T-helper 2 cell treated with Interferon-gamma antibody and Interleukin-4, amounts not matched to agents 5 μg/mL and 100 μg/mL, for 36 hours (primary cell): ENCODE measurements around the gene RAB35.

Source experiments
- DNase-seq: peaks from one replicate; pipeline ENCODE4 v3.0.0; 2021; ENCODE audit warnings: low spot score
- H3K27ac Mint-ChIP-seq: one replicate; pipeline ENCODE4 v1.8.0; 2021; ENCODE audit warnings: mild to moderate bottlenecking, mixed read lengths
- H3K27me3 Mint-ChIP-seq: one replicate; pipeline ENCODE4 v1.8.0; 2021; ENCODE audit warnings: low read depth, mixed read lengths
- H3K36me3 Mint-ChIP-seq: one replicate; pipeline ENCODE4 v1.8.0; 2021; ENCODE audit warnings: low read depth, mixed read lengths
- H3K4me1 Mint-ChIP-seq: one replicate; pipeline ENCODE4 v1.8.0; 2021; ENCODE audit warnings: low read depth, mixed read lengths
- H3K4me3 Mint-ChIP-seq: one replicate; pipeline ENCODE4 v1.8.0; 2022; ENCODE audit warnings: mild to moderate bottlenecking, moderate library complexity, mixed read lengths
- H3K9me3 Mint-ChIP-seq: one replicate; pipeline ENCODE4 v1.8.0; 2021; ENCODE audit warnings: mixed read lengths

The RAB35 gene

GRCh38 chr12:120141336-120141735, 24.8 kb upstream of the RAB35 start:
- Mint-ChIP-seq H3K36me3 (peaks cover 58% of the 10 kb centered on the region), H3K4me1 (no peaks in the 10 kb centered on the region), H3K9me3 (no peaks in the 10 kb centered on the region), H3K27me3 (no peaks in the 10 kb centered on the region), H3K4me3 (no peak overlapping the region), H3K27ac (no peak overlapping the region)
- no peak for DNase-seq

GRCh38 chr12:120140603-120141002, 24.1 kb upstream of the RAB35 start:
- DNase-seq = no peak
- H3K36me3 Mint-ChIP-seq = peaks cover 61% of the 10 kb centered on the region

GRCh38 chr12:120139958-120140357, 23.4 kb upstream of the RAB35 start:
- no peaks in the 10 kb centered on the region for H3K27me3 Mint-ChIP-seq
- no peaks in the 10 kb centered on the region for H3K4me1 Mint-ChIP-seq
- H3K9me3 Mint-ChIP-seq = no peaks in the 10 kb centered on the region
- H3K27ac Mint-ChIP-seq = no peak overlapping the region
- peaks cover 60% of the 10 kb centered on the region for H3K36me3 Mint-ChIP-seq
- H3K4me3 Mint-ChIP-seq = no peak overlapping the region
- DNase-seq = no peak

More at GRCh38 chr12:120140603-120141002, 24.1 kb upstream of the RAB35 start:
- H3K4me3 Mint-ChIP-seq = no peak overlapping the region
- no peaks in the 10 kb centered on the region for H3K9me3 Mint-ChIP-seq
- H3K27ac Mint-ChIP-seq = no peak overlapping the region
- no peaks in the 10 kb centered on the region for H3K27me3 Mint-ChIP-seq
- H3K4me1 Mint-ChIP-seq = no peaks in the 10 kb centered on the region

GRCh38 chr12:120138366-120138765, 21.8 kb upstream of the RAB35 start:
- no peak overlapping the region for H3K4me3 Mint-ChIP-seq
- no peaks in the 10 kb centered on the region for H3K27me3 Mint-ChIP-seq
- no peaks in the 10 kb centered on the region for H3K4me1 Mint-ChIP-seq
- peaks cover 61% of the 10 kb centered on the region for H3K36me3 Mint-ChIP-seq
- no peaks in the 10 kb centered on the region for H3K9me3 Mint-ChIP-seq
- H3K27ac Mint-ChIP-seq = no peak overlapping the region
- no peak for DNase-seq

- no peak for DNase-seq
- Mint-ChIP-seq H3K4me3 (no peak overlapping the region), H3K27ac (no peak overlapping the region), H3K27me3 (no peaks in the 10 kb centered on the region), H3K36me3 (peaks cover 66% of the 10 kb centered on the region), H3K9me3 (no peaks in the 10 kb centered on the region), H3K4me1 (no peaks in the 10 kb centered on the region)
Observed at GRCh38 chr12:120137833-120138232, 21.3 kb upstream of the RAB35 start.

GRCh38 chr12:120136093-120136770, 19.7 kb upstream of the RAB35 start:
- Mint-ChIP-seq H3K4me3 (no peak overlapping the region), H3K27me3 (no peaks in the 10 kb centered on the region), H3K4me1 (no peaks in the 10 kb centered on the region), H3K36me3 (peaks cover 64% of the 10 kb centered on the region), H3K27ac (no peak overlapping the region), H3K9me3 (no peaks in the 10 kb centered on the region)
- no peak for DNase-seq

GRCh38 chr12:120134307-120134980, 17.9 kb upstream of the RAB35 start:
- no peak for DNase-seq
- Mint-ChIP-seq H3K27me3 (no peaks in the 10 kb centered on the region), H3K9me3 (no peaks in the 10 kb centered on the region), H3K36me3 (peaks cover 60% of the 10 kb centered on the region), H3K4me1 (no peaks in the 10 kb centered on the region), H3K4me3 (no peak overlapping the region), H3K27ac (no peak overlapping the region)

GRCh38 chr12:120132863-120133385, 16.4 kb upstream of the RAB35 start:
- Mint-ChIP-seq H3K27ac (no peak overlapping the region), H3K27me3 (no peaks in the 10 kb centered on the region), H3K4me3 (no peak overlapping the region), H3K36me3 (peaks cover 58% of the 10 kb centered on the region), H3K9me3 (no peaks in the 10 kb centered on the region), H3K4me1 (no peaks in the 10 kb centered on the region)
- no peak for DNase-seq

DNA sequence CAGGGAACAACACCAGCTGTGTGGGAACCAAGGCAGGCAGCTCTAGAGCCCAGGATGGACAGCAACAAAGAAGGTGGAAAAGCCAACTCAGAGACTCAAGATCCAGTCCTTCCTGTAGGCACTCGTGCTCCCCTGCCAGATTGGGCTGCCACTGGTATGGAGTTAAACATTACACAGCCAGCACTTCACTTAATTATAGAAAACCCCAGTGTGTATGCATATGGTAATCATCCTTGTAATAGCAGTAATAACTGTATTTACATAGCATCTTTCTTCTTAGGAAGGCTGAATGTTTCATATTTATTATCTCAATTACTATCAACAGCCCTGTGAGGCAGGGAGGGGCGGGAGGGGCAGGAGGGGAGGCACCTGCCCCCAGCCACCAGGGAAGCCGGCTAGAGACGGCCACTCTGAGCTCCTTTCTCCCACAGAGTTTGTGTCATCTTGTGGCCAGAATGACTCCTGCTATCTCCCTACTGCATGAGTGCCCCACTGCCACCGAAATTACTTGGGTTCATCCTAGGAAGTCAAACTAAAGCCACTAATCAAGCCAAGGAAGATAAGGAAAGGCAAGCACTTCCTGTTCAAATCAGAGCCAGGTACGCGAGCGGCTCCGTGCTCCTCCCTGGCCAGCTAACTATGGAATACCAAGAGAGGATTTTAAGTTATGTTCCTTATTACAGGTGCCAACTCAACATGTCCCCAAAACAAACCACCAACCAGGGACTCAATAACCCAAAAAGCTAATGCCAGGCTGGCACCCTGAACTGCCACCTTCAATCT, 15.7 kb upstream of the RAB35 start:
- H3K4me1 Mint-ChIP-seq = no peaks in the 10 kb centered on the region
- peaks cover 64% of the 10 kb centered on the region for H3K36me3 Mint-ChIP-seq
- no peaks in the 10 kb centered on the region for H3K9me3 Mint-ChIP-seq
- DNase-seq = no peak
- H3K4me3 Mint-ChIP-seq = no peak overlapping the region
- H3K27me3 Mint-ChIP-seq = no peaks in the 10 kb centered on the region
- H3K27ac Mint-ChIP-seq = no peak overlapping the region

DNA sequence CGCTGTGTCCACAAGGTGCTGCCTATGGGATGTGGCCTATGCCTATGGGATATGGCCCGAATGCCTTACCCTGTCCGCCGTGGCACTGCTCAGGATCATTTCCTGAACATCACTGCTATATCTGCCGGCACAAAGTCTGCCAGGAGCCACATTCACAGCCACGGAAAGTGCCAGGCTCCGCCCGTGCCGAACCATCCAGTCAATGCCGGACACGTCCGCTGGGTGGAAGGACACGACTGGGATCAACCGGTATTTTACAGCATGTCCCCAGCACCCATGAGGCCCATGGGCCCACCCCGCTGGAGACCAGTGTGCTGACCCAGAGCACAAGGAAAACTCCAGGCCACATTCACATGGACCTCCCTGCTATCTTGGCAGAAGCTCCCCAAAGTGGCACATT, 14.6 kb upstream of the RAB35 start:
- H3K36me3 Mint-ChIP-seq = peaks cover 63% of the 10 kb centered on the region
- H3K9me3 Mint-ChIP-seq = no peaks in the 10 kb centered on the region
- no peaks in the 10 kb centered on the region for H3K27me3 Mint-ChIP-seq
- peaks cover 2% of the 10 kb centered on the region for H3K4me1 Mint-ChIP-seq
- H3K27ac Mint-ChIP-seq = no peak overlapping the region
- H3K4me3 Mint-ChIP-seq = no peak overlapping the region
- no peak for DNase-seq

DNA sequence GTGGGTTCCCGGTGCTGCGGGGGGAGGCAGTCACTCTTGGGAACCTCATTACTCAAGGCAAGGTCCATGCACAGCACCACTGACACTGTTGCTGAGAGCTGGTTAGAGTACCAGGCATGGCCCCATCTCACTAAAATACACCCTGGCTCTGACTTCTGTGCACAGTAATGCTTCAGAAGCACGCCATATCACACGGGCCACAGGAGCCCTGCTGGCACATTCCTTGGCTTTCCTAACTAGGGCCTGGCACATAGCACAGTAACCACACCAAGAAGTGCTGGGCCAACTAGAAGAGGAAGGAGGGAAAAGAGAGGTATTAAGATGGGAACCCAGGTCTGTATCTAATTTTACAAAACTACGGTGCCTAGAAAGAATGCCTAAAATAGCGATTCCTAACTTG, 13.5 kb upstream of the RAB35 start:
- no peaks in the 10 kb centered on the region for H3K27me3 Mint-ChIP-seq
- DNase-seq = no peak
- no peak overlapping the region for H3K4me3 Mint-ChIP-seq
- H3K27ac Mint-ChIP-seq = no peak overlapping the region
- H3K36me3 Mint-ChIP-seq = peaks cover 62% of the 10 kb centered on the region
- H3K9me3 Mint-ChIP-seq = no peaks in the 10 kb centered on the region
- peaks cover 2% of the 10 kb centered on the region for H3K4me1 Mint-ChIP-seq

- Mint-ChIP-seq H3K36me3 (peaks cover 41% of the 10 kb centered on the region), H3K9me3 (no peaks in the 10 kb centered on the region), H3K4me1 (peaks cover 17% of the 10 kb centered on the region), H3K4me3 (no peak overlapping the region), H3K27ac (peak overlapping the region; percentile 68), H3K27me3 (no peaks in the 10 kb centered on the region)
- DNase-seq = no peak
Observed at GRCh38 chr12:120126635-120127005, 10.1 kb upstream of the RAB35 start.

GRCh38 chr12:120125792-120126634, 9.5 kb upstream of the RAB35 start:
- H3K27me3 Mint-ChIP-seq = no peaks in the 10 kb centered on the region
- peak; percentile 18 for DNase-seq
- H3K4me3 Mint-ChIP-seq = no peak overlapping the region
- H3K36me3 Mint-ChIP-seq = peaks cover 35% of the 10 kb centered on the region
- H3K9me3 Mint-ChIP-seq = no peaks in the 10 kb centered on the region
- H3K27ac Mint-ChIP-seq = peak overlapping the region; percentile 68
- H3K4me1 Mint-ChIP-seq = peaks cover 23% of the 10 kb centered on the region
